HG02623 (cell line): ENCODE measurements around the gene ATP7B.

Experiments used
- ATAC-seq: cut with Tn5 transposase; IDR thresholded peaks from one replicate; pipeline ENCODE4 v1.9.1; 2021; ENCODE audit warnings: moderate library complexity; ENCODE audit not compliant: unreplicated experiment

Gene ATP7B

DNA sequence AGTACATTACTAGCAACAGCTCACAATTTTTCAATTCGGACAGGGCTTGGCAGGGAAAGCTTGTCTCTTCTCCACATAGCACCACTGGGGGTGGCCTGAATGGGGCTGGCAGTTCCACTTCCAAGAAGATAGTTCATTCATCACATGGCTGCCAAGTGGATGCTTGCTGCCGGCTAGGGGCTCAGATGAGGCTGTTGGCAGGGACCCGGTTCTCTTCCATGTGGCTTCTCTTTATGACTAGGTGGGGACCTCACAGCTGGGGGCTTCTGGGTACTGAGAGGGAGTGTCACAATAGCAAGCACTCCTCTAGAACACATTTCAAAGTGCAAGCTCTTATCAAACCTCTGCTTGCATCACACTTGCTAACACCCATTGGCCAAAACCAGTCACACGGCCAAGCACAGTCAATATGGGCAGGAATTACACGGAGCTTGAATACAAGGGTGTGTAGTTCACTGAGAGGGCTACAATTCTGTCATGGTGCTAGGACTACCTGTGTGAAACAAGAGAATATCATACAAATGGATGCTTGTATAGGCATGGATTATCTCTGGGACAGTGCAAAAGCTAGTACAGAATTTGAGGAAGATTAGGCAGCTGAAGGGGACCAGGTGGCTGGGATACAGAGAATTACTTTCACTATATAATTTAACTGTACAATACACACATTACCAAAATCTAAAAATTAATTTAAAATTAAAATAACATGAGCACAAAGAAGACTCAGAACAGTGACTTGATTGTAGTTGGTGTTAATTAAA lies 32.3 kb downstream of the ATP7B start:
- no peak for ATAC-seq

DNA sequence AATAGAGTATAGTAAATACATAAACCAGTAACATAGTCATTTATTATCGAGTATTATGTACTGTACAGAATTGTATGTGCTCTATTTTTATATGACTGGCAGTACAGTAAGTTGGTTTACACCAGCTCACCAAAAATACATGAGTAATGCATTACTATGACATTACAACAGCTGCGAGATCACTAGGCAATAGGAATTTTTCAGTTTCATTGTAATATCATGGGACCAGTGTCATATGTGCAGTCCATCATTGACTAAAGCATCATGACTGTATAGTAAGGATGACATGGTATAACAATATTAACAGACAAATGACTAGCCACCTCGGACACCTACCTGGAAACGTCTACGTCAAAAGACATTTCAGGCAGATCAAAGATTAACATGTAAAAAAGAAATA lies 33.6 kb downstream of the ATP7B start:
- no peak for ATAC-seq

DNA sequence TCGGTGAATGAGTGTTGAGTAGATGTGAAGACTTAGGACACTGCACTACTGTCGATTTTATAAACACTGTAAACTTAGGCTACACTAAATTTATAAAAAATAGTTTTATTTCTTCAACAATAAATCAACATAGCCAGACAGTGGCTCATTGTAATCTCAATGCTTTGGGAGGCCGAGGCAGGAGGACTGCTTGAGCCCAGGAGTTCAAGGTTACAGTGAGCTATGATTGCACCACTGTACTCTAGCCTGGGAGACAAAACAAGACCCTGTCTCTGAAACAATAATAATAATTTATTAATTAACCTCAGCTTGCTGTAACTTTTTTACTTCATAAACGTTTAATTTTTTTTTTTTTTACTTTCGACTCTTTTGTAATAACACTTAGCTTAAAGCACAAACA lies 34.4 kb downstream of the ATP7B start:
- ATAC-seq, result no peak

DNA sequence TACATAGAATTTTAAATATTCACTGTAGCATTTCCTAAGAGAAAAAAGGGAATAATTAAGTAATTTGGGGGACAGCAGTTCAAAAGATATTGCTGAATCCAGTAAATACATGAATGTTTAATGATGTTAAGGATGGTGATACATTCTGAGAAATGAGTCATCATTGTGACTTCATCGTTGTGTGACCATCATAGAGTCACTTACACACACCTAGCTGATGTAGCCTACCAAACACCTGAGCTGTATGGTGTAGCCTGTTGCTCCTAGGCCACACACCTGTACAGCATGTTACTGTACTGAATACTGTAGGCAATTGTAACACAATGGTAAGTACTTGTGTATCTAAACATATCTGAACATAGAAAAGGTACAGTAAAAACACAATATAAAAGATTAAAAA lies 34.8 kb downstream of the ATP7B start:
- no peak for ATAC-seq

DNA sequence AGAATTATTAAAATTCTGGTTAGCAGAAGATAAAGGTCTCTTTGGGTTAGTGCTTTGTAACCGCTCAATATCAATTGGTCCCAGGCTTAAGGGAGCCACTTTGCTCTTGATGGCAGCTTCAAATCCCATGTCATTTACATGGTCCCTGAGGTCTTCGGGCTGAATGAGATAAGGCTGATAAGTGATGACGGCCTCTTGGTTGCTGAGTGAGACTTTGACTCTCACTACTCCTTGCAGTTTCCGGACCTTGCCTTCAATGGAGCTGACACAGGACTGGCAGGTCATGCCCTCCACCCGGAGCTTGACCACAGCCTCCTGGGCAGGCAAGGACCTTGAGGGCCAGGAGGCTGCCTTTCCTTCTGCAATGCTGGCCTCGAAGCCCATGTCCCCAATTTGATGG lies 36.8 kb downstream of the ATP7B start:
- no peak for ATAC-seq

DNA sequence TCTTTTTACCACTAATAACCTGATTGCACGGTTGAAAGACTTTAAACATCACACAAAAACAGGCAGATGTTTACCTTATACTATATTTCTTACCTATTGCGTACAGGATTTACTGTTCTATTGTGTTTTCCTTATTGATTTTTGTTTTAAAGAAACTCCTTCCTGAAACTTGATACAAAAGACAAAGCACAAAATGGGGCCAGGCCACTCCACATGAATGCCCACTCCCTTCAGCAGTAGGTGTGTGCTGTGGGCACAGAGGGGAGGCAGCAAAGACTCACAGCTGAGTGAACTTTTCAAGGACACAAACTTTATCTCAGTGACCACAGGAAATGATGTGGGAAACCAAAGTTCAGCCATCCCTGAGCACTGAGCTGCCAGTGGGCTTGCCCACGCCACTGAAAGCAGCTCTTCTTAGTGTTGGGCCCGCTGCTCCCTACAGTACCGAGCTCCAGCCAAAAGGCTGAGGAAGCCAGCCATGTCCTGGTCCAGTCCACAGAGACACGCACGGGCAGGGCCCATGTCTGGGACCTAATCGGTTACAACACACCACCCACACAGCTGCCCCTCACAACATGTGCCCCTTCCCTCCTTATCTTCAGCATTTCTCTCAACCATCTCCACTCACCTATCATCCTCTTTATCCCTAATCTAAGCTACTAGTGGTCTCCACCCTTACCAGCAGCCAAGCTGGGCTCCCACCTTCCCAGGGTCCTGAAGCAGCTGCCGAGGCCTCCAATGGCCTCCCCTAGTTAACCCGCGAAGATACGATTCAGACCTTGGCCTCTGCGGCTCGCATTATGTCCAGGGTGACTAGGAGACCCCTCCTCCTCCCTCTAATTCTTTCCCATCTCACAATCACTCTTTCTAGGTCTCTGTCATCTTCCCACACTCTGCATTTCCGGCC lies 39.5 kb downstream of the ATP7B start:
- no peak for ATAC-seq

DNA sequence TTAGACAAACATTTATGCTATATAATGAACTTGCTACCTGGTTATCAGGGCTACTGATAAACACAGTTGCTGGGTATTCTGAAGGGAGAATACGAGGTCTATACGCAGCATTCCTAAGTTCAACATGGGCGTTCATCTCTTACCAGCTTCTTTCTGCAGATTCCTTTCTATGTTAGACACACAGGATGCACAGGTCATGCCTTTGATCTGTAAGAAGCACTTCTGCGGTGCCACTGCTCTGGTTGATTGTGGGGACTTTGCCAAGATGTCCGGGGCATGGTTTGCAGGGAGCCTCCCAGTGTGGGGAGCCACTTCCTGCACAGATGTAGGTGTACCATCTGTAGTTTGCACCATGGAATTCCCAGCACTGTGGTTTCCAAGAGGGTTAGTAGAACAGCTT lies 40.9 kb downstream of the ATP7B start:
- no peak for ATAC-seq

DNA sequence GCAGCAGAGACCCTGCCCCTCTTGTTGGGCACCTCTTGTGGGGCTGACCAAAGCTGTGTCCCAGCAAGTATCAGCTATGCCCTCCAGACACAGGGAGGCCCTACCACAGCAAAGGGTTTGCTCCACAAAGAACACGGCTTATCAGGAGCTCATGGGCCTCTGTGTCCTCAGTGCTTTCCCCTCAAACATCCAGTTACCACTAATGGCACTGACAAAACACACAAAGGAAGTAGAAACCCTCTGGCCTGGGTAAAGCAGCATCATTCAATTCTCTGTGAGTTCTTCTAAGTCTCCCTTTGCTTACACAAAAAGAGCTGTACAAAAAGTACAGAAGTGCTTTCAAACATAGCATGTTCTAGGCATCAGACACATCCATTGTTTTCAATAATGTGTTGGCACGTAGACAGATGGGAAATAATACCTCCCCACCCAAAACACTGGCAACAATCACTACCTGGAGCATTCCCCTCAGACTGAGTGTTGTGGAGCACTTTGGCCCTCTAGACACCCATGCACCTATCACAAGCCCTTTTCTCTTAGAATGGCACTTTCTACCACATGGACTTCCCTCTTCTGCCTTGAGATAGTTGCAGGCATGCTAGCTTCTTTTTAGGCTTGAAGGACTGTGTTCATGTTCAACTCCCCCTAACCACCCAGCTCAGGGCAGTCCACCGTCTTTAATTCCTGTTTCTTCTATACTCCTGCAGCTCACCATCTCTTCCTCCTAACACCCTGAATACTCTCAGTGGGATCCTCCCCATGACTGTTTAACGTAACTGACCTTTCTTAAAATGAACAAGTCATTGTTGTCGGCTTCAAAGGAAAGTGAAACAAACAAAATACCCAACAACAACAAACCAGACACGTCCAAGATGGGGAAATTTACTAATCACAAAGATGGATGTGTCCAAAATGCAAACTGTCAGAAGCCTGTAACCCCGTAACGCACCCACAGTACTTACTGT lies 43.5 kb downstream of the ATP7B start:
- no peak for ATAC-seq

DNA sequence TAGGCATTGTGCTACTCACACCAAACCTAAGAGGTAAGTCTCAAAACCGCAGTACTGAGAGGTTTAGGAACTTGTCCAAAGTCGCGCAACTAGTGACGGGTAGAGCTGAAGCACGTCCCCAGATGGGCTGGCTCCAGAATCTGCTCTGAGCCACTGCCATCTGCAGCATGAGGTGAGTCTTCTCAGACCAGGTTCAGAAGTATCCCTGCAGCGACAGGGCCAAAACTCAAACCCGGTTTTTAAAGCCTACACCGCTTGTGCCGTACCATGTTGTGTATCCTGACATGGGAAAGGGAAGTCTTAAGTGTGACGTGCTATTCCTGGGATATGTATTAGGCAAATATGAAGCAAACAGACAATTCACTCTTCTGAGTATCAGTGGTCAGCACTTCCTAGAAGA lies 45.1 kb downstream of the ATP7B start:
- ATAC-seq, result no peak

DNA sequence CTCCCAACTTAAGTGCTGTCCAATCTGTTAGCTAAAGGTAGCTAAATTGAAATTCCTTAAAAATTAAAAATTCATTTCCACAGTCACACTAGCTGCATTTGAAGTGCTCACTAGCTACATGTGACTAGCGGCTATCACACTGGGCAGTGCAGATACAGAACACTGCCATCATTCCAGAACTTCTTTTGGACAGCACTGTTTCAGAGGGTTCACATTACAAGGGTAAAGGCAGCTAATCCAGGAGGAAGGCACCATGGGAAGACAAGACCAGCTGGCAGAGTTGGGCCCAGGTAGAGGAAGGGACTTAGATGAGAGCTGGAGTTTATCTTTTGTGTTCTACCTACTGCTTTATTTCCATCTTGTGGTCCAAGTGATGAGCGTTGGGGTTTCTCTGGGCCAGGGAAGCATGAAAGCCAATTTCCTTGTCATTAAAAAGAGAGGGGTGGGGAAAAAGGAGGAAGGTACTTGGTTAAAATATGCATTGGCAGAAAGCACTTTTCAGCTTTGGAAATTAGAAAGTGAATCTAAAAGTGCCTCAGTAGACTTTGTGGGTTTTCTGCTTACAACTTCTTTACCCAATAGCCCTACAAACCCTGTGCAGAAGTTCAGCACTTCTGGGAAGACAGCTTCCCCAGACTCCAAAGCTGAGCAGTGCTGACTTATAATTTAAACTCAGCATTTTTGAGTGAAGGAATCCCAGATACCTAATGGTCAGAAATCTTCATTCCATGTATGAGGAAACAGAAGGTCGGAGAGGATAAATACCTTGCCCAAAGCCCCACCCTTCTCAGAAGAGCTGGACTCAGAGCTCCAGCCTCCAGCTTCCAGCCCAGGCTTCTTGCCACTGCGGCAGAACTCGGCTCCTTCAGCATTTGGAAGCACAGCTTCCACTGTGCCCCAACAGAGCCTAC lies 49.5 kb downstream of the ATP7B start:
- ATAC-seq, result no peak

DNA sequence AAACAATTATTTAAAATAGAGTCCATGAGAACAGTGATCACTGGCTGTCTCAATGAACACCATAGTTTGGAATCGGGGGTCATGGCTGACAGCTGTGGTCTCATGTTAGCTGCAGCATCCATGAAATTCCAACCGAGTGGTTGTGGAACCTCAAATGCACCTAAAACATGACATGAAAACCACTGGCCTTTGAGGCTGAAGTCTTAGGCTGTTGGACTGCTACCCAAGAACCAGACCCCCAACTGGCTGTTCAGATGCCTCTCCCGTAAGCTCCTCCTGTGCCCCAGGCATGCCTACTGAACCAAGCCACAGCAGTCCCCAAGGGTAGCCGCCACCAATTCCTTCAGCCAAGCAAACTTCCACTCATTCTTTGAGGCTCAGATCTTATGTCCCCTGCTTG lies 50.5 kb downstream of the ATP7B start:
- ATAC-seq, result no peak

DNA sequence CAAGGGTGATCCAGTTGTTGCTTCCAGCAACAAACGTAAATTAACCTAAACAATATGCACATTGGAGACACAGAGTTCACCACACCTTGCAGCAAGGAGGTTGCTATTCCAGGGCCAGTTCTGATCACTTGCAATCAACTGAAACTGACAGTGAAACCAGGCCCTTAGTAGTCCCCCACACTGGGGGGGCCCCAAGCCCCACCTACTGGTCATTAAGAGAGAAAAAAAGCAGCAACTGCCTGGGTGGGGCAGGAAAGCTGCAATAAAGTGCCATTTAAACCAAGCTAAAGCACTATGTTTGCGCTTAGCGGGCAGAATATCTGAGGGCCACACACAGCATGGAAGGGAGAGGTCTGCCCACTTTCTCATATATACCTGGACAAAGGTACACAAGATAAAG lies 51.5 kb downstream of the ATP7B start:
- ATAC-seq, result peak; percentile 75

DNA sequence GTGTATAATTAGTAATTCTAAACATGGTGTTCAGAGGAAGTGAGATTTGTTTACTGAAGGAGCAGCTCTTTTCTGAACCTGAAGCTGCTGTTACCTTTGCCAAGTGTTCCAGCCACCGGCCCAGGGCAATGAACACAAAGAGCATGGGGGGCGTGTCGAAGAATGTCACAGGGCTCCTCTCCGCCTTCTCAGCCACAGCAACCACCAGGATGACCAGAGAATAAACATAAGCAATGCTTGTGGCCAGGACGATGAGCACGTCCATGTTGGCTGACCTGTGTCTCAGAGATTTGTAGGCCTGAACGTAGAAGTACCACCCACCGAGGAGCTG lies 53.1 kb downstream of the ATP7B start:
- ATAC-seq, result no peak

DNA sequence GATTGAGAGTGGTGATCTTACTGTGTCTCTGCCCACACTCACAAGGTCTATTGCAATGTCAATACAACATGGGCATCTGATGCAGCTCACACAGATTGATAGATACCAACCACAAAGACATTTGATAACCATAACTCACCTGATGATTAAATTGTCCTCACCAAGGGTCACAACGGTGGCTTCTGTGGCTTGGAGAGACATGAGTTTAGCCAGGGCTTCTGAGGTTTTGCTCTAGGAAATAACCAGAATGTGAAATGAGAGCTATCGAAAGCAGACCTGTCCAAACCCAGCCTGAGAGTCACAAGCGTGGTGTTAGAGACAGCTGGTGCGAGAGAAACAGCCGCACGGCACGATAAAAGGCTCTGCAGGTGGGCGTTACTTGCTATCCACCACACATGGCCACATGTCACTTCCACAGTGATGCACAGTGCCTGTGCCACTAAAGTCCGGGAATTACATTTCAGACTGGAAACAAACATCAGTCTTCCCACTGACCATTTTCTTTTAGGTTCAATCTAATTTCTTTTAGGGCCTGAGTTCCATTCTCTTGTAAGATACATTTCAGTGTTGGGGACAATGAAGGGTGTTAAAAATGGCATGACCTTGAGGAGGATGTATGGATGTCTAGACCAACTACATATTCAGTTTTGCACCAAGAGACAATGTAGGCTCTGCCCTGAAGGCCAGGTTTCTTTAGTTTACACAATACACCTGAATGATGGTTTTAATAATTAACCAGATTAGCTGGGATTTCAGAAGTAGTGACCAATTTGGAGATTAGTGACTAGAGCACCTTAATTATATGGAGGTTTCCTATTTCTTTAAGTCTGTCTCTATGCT lies 53.7 kb downstream of the ATP7B start:
- no peak for ATAC-seq

DNA sequence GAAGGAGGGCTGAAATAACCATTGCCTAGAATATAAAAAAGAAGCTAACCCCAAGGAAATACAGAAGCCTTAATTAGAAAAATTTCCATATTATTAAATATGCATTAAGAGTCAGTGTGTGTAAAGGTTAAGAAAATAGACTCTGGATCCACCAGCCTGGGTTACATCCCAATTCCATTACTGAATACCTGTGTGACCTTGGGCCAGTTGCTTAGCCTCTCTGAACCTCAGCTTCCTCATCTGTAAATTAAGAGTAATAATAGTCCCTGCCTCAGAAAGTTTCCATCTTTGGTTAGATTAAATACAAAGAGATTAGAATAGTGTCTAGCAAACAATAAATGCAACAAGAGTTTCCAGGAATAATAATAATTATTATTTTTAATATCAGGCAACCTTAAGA lies 54.5 kb downstream of the ATP7B start:
- ATAC-seq, result no peak

DNA sequence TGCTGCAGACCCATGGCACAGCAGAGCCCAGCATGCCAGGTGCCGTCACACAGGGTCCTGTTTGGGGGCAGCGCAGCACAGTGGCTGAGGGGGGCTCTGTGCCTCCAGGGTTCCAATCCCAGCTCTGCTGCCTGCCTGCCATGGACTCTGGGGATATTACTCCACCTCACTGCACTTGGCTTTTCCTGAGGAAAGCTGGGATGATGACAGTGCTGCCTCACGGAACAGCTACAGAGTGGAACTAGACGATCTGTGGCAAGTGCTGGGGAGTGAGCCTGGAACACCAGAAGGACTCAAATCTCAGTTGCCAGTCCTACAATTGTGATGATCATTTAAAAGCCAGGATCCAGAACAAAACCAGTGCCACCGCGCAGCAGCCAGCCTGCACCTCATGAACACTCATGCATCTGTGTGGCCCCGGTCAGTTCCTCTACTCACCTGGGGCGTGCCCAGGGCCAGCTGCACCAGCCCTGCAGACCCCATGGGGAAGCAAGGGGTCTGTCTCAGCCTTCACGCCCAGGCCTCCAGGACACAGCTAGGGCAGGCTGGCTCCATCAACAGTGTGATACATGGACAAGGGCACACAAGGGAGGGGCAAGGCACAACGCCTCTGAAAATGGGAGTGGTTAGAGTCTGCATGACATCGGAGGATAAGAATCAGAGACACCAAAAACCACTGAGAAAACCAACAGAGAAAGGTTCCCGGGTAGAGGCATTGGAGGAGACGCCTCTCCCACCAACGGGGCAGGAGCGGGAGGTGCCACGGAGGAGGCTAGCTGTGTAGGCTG lies 55.2 kb downstream of the ATP7B start:
- ATAC-seq, result no peak

DNA sequence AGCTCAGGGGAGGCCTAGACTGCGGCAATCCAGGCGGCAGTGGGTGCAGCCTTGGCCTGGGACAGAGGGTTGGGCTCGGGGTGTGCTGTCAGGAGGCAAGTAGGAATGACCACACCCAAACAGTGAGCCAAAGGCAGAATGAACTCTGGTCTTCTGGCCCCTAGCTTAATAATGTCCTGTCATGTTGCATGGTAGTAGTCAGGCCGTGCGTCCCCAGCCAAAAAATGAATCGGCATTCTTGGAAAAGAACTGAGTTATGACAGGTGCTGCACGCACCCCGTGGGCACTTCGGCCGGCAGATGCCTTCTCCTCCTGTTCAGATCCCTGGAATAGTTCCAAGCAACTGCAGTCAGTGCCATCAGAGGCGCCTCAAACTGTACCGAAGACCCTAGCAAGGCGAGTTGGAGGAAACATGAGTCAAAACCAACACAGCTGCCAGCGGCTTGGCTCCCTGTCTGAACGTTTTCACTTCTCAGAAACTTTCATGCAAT lies 55.9 kb downstream of the ATP7B start:
- no peak for ATAC-seq
